HG03520 (cell line): ENCODE data around the gene PITPNC1.
"Not testable (repeated sequence)": the region's sequence is repeated elsewhere in the genome, so short reads cannot be mapped to it uniquely, and the experiment has no call there.

Experiments
- ATAC-seq: cut with Tn5 transposase; IDR thresholded peaks from one replicate; pipeline ENCODE4 v1.9.1; 2021; ENCODE audit warnings: mild to moderate bottlenecking, moderate library complexity; ENCODE audit not compliant: unreplicated experiment

Gene PITPNC1

GRCh38 chr17:67366193-67367157, 10.6 kb upstream of the PITPNC1 start, which contains the start of gene PSMD12:
PSMD12 (minus strand) TSS chr17:67366577; CDS start chr17:67366519, 58 bp downstream.
- peak; percentile 63 for ATAC-seq

GRCh38 chr17:67369676-67370075, 7.4 kb upstream of the PITPNC1 start:
- no peak for ATAC-seq

- no peak for ATAC-seq
Measured at GRCh38 chr17:67372751-67373150, 4.3 kb upstream of the PITPNC1 start.

GRCh38 chr17:67374329-67375053, 2.6 kb upstream of the PITPNC1 start:
- ATAC-seq = no peak

- no peak for ATAC-seq
Measured at GRCh38 chr17:67375054-67375427, 2.0 kb upstream of the PITPNC1 start.

- ATAC-seq = no peak
Measured at GRCh38 chr17:67375716-67376115, 1.4 kb upstream of the PITPNC1 start.

- no peak for ATAC-seq
Measured at GRCh38 chr17:67376415-67376736, 705 bp upstream of the PITPNC1 start.

GRCh38 chr17:67377488-67378453, 690 bp downstream of the PITPNC1 start:
- no peak for ATAC-seq

- peak; percentile 27 for ATAC-seq
Measured at GRCh38 chr17:67378454-67379250, 1.6 kb downstream of the PITPNC1 start.

- no peak for ATAC-seq
Measured at GRCh38 chr17:67379251-67379630, 2.2 kb downstream of the PITPNC1 start.

- no peak for ATAC-seq
Measured at GRCh38 chr17:67381929-67382257, 4.8 kb downstream of the PITPNC1 start.

- no peak for ATAC-seq
Measured at GRCh38 chr17:67385122-67385988, 8.3 kb downstream of the PITPNC1 start.

- ATAC-seq = no peak
Measured at GRCh38 chr17:67386965-67387551, 10.0 kb downstream of the PITPNC1 start.

GRCh38 chr17:67388536-67388935, 11.5 kb downstream of the PITPNC1 start:
- ATAC-seq = not testable (repeated sequence)

- ATAC-seq = no peak
Measured at GRCh38 chr17:67388986-67389385, 11.9 kb downstream of the PITPNC1 start.

- ATAC-seq = no peak
Measured at GRCh38 chr17:67390006-67390645, 13.0 kb downstream of the PITPNC1 start.

GRCh38 chr17:67390646-67391361, 13.7 kb downstream of the PITPNC1 start:
- ATAC-seq = peak; percentile 92

- no peak for ATAC-seq
Measured at GRCh38 chr17:67392111-67392510, 15.0 kb downstream of the PITPNC1 start.
